DND-41 (cell line): Measurements from ENCODE around the gene SLC15A4.

Experiments
- CTCF ChIP-seq: IDR thresholded peaks from 2 replicates; pipeline ENCODE4 v1.5.1; 2012; ENCODE audit warnings: borderline replicate concordance, low read length, moderate library complexity, mild to moderate bottlenecking; ENCODE audit not compliant: poor library complexity, severe bottlenecking; ENCODE audit errors: extremely low read depth
- EZH2 ChIP-seq: IDR thresholded peaks from 3 replicates; pipeline ENCODE4 v1.6.1; 2012; ENCODE audit warnings: borderline replicate concordance, low read depth, mild to moderate bottlenecking, moderate library complexity, low read length, inconsistent platforms; ENCODE audit not compliant: severe bottlenecking

GRCh38 chr12:128819293-128820144, 4.2 kb downstream of the SLC15A4 start:
- TF ChIP-seq CTCF (no peak), EZH2 (no peak)
